ENCODE results near the gene RPP25.

GRCh38 chr15:74960995-74961588, 4.5 kb upstream of the RPP25 start:
- no peak for TF ChIP-seq CTCF (IDR thresholded peaks at IDR 0.05)
- no peak for TF ChIP-seq ELK1 (IDR thresholded peaks at IDR 0.05; ENCODE audit: low read depth, low read length)
- no peak for TF ChIP-seq POLR2AphosphoS2 (conservative IDR thresholded peaks at IDR 0.05; ENCODE audit: low read length)
- TF ChIP-seq BHLHE40 (IDR thresholded peaks at IDR 0.05; ENCODE audit: low read depth, low read length), result no peak
- no peak for TF ChIP-seq POLR2A (IDR thresholded peaks at IDR 0.05; ENCODE audit: low read length)
